GM19467 (cell line): Measurements from ENCODE around the gene ALAS1.
"Not testable (repeated sequence)": the region's sequence is repeated elsewhere in the genome, so short reads cannot be mapped to it uniquely, and the experiment has no call there.

ENCODE experiments used
- ATAC-seq: cut with Tn5 transposase; IDR thresholded peaks from one replicate; pipeline ENCODE4 v1.9.1; 2021; ENCODE audit warnings: mild to moderate bottlenecking, moderate library complexity; ENCODE audit not compliant: unreplicated experiment

The ALAS1 gene

DNA sequence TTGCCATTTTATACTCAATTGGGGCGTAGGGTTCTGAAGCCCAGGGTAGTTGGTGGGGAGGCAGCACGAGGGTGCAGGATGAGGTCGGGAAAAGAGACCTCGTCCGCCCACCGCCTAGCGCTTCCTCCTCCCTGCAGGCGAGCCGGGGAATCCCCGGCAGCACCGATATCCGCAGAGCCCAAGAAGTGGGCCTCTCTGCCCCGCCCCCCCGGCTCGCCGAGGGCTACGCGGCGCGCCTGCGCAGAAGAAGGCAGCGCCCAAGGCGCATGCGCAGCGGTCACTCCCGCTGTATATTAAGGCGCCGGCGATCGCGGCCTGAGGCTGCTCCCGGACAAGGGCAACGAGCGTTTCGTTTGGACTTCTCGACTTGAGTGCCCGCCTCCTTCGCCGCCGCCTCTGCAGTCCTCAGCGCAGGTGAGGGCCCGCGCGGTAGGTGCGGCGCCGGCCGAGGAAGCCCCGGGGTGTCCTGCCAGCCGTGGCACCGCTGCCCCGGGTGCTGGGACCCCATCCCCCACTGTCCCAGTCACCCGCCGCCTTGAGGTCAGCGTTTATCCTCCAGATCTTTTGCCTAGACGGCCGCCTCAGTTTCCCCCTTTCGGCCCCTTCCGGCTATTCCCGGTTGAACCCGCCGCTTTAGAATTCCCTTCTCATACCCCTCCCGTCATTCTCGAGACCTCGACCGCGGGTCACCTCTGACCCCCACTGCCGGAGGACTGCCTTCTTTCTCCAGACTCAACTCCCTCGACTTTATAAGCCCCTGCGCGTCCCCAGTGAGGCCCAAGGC lies at the start of gene ALAS1:
ALAS1 (plus strand) TSS at position 319 of the 784 bp plus-strand sequence. CDS start 1,082 bp downstream, outside the sequence.
- ATAC-seq = peak; percentile 82

DNA sequence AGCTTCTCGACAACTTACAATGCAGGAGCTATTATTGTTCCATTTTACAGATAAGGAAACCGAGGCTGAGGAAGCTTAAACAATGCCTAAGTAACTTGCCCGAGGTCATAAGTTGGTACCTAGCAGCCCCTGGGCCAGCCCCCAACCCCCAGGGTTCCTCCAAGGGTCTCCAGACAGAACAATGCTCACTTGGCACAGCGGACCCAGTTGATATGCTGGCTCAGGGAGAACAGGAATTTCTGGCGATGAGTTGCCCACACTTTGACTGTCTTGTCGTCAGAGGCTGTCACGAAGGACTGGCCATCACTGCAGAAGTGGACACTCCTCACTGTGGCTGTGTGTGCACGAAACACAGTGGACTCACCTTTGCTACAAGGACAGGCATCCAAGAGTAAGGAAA lies 48.9 kb upstream of the ALAS1 start:
- ATAC-seq = no peak

DNA sequence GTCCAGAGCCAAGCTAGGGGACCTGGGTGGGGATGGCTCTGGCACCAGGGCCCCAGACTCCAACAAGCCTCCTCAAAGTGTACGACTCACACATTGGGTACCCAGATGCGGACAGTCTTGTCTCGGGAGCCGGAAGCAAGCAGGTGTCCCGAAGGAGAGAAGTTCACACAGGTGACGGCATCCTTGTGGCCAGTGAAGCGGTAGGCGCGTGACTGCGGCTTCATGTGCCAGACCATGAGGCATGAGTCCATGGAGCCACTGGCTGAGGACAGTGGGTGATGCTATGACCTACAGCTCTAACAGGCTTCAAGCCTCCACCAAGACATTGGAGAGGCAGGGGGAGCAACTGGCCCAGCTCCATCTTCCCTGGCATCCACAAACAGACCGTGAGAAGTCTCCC lies 48.2 kb upstream of the ALAS1 start:
- ATAC-seq = no peak

DNA sequence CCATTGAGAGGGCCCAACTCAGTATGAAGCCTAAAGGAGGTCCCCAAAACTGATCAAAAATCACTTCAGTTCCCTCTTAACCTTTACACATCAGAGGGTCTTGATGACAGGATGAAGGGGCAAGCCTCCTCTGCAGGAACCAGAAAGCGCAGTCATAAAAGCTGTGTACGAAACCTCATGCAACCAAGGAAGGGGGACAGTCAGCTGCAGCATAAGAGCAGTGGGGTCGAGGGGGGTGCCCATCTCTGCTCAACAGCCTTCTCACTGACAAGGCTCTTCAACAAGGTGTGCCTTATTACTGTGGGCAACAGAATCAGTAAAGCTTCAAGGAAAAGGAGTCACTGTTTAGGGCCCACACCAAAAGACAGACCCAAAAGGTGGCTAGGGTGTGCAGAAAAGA lies 47.6 kb upstream of the ALAS1 start:
- ATAC-seq = no peak

DNA sequence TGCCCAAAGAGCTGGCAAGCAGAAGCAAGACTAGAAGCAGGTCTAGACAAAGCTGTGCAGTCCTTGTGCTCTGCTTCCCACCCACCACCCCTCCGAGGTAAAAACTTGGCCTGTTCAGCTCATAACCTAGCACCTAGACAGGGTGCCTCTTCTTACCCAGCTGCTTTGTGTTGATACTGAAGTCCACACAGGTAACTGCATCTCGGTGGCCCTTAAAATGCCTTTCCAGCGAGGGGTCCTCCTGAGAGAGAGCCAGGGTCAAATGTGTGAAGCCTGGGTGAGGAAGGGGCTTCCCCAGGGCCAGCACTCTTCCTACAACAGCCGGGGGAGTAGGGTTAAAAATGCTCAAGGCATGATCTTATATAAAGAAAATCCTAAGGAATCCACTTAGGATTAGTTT lies 47.1 kb upstream of the ALAS1 start:
- ATAC-seq = no peak

DNA sequence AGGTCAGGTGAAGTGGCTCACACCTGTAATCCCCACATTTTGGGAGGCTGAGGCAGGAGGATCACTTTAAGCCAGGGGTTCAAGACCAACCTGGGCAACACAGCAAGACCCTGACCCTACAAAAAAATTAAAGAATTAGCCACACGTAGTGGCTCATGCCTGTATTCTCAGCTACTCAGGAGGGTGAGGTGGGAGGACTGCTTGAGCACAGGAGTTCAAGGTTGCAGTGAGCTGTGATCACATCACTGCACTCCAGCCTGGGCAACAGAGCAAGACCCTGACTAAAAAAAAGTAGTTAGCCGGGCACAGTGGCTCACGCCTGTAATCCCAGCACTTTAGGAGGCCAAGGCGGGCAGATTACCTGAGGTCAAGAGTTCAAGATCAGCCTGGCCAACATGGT lies 46.0 kb upstream of the ALAS1 start:
- not testable (repeated sequence) for ATAC-seq

DNA sequence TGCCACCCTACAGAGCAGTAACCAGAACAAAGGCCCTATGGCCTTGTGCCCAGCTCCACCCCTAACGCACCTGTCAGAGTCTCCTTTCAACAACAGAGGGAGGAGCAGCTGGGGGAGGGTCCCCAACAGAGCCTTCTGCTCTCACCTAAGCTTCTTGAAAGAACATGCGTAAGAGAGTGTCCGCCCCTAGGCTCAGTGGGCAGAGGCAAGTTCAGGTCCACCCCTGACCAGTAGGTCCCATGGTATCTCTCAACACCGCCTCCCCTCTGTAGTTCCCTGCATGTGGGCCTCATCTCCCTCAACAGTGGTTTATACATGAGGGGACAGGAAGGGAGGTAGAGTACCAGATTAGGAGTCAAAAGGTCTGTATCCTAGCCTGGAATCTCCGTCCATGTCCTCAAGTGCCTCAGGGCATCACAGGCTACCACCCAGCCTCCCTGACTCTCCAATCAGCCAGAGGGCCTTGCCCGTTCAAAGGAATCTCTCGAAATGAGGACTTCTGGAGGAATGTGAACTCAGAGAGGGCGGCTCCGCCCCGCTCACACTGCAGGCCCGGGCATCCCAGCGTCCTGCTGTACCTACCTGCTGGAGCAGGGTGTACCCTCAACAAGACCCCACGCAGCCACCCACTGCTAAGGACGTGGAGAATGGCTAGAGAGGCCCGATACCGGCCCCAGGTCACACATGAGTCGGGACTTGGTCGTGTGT lies 44.4 kb upstream of the ALAS1 start:
- peak; percentile 2 for ATAC-seq

DNA sequence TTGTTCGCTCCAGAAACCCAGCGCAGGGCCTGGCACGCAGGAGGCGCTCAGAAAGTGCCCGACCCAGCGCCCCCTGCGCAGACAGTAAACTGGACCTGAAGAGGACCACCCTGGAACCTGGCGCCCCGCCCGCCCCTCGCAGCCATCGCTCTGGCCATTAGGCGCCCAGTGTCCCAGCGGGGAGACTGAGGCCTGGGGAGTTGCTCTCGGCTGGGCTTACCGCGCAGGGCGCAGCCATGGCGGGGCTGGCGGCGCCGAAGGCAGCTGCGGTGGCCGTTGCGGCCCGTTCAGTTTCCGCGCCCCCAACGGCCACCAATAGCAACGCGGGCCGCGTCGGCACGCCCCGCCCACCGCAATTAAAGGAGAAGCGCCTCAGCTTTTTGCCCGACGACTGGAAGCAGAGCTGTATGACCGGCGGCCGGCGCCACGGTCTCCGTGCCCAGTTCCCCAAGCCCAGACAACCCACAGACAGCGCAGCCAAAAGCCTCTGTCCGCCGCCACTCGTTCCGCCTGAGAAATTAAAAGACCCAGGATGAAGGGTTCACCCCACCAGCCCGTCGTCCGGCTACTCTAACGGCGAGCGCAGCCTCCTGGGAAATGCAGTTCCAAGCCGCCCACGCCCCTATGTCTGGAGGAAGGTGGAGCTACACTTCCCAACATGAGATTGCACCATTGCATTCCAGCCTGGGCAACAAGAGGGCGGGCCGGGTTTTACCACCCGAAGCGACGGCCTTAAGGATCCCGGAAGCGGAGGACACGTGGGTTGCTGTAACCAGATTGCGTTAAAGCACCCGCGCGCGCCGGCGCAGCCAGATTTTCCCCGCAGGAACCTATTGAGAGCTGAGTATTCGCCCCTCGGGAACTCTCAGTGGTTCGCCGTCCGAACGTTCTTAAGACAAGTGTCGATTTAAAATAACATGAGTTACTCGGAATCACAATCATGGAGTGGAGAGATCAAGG lies 43.5 kb upstream of the ALAS1 start, which contains the start of gene POC1A:
POC1A (minus strand) TSS at position 289 of the 960 bp plus-strand sequence; CDS start at position 238, 51 bp downstream.
- peak; percentile 79 for ATAC-seq

DNA sequence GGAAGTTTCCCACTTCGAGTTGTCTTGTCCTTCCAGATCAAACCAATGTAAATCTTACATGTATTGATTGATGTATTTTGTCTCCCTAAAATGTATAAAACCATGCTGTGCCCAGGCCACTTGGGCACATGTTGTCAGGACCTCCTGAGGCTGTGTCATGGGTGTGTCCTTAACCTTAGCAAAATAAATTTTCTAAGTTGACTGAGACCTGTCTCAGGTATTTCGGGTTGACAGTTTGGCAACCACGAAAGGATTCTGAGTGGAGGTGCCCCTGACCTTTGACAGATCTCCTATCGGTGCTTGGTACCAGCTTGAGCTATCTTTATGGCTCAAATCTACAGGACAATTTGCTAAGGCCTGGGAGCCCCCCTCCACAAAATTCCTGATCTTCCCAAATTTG lies 42.0 kb upstream of the ALAS1 start:
- no peak for ATAC-seq

DNA sequence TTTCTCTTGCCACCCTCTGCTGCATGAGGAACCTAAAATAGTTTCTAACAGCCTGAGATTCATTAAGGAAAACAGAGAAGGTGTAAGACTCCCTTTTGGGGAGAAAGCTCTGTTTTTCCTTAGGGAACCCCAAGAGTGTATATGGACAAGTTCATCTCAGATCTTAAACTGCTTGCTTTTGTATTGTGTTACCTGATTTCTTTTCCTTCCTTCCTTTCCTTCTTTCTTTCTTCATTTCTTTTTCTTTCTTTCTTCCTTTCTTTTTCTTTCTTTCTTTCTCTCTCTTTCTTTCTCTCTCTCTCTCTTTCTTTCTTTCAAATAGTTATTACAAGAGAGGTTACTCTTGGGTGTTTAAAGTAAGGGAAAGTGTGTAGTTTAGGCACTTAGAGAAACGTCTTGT lies 38.5 kb upstream of the ALAS1 start:
- no peak for ATAC-seq

DNA sequence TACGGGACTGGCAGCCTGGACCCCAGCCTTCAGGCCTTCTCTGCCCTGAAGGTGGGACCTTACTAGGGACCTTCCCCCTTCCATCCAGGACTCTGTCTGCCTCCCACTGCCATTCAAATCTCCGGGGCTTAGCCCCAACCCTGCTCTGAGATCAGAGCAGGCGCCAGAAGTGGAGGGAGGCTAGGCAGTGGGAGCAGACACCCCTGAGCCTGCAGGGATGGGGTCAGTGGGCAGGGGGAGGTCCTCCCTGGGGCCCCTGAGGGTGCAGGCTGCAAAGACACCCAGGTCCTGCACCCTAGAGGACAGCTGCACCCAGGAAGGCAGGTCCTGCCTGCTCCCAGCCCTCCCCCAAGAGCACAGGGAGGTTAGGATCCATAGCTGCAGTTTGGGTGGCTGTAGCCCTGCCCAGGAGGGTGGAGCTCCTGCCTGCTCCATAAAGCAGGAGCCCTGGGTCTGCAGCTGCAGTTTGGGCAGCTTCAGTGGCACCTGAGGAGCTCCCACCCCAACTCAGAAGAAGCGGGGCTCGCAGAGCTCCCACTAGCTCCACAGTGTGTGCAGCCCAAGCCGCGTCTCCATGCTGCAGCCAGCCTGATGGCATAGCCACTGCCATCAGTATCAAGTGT lies 35.6 kb upstream of the ALAS1 start:
- ATAC-seq = no peak

DNA sequence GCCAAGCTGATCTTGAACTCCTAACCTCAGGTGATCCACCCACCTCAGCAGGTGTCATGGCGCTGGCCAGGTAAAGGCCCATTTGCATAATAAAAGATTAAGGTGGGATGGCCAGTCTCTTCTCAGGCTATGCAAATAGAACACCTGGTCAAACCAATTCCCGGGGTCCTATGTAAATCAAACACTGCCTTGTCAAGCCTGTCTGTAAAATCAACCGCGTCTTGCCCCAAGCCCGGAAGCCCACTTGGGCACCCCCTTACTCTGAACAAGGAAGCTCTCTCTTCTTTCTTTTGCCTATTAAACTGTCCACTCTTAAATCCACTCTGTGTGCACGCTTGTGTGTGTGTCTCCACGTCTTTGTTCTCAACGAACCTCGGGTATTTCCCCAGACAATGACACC lies 30.7 kb upstream of the ALAS1 start:
- ATAC-seq = no peak

DNA sequence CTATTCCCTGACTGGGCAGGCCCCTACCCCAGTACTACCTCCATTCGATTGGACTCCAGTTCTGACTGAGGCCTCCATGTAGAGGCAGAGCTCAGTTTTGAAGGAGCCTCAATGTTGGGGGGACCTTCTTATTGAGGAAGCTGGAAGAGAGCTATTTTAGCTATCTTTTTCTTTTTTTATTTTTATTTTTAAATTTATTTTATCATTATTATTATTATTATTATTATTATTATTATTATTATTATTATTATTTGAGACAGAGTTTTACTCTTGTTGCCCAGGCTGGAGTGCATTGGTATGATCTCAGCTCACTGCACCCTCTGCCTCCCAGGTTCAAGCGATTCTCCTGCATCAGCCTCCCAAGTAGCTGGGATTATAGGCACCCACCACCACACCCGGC lies 27.7 kb upstream of the ALAS1 start:
- not testable (repeated sequence) for ATAC-seq

DNA sequence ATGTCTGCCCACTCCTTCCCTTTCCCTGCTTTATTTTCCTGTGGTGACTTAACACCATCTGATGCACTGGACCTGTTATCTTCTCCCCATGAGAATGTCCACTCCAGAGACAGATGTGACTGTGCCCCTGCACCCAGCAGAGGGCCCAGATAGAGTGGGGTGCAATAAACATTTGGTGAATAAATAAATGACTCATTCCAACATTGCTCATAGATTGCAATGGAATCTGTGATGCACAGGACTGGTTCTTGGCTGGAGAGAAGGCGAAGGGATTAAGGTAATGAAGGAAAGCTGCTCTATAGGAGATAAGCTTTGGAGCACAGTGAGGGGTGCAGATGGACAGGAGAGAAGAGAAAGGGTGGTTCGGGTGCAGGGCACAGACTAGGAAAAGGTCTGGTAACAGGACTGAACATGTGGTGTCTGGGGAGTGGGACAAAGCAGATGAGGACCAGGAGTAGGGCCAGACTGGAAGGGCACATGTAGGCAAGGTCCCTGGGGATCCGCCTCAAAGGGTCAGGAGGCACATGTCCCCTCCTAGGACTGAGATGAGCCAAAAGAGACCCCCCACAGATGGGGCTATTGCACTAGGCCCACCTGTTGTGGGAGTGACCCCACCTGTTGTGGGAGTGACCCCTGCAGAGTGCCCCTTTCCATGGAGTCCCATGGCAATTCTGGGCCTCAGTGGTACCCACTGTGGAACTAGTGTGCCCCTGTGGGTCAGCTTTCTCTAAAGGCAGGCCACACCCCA lies 26.3 kb upstream of the ALAS1 start:
- no peak for ATAC-seq

DNA sequence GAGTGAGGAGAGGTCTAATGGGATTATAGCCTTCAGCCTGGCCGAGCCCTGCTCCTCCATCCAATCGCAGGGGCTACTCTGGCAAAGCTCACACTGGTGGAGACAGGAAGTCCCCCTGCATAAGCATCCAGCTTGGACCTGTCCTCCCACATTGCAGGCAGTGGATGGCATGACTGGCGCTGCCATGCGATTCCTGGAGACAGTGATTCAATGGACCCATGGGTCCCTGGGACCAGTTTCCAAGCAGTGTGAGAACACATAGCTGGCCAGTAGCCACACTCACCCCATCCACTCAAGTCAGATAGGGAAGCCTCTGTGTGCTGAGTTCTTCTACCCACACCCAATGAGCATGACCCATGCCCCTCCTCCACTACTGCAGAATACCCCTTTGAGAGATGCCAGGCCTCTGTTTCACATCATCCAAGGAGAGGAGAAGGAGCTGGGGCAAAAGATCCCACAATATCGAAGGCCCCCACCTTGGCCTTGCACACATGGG lies 25.6 kb upstream of the ALAS1 start:
- ATAC-seq = no peak

DNA sequence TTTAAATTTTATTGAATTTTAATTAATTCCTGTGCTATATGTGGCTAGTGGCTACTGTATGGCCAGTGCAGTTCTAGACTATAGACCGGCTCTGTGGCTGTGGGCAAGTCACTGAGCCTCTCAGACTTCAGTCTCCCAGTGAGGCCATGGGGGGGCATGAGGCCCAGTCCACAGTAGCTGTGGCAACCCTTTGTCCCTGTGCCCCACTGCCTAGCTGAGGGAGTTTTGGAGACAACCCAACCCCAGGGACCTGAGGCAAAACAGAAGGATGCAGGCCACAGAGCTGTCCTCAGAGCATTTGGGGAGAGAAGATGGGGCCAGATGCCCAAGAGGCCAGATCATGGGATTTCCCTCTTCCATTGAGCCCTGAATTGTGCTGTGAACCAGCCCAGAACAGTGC lies 24.9 kb upstream of the ALAS1 start:
- ATAC-seq = no peak

DNA sequence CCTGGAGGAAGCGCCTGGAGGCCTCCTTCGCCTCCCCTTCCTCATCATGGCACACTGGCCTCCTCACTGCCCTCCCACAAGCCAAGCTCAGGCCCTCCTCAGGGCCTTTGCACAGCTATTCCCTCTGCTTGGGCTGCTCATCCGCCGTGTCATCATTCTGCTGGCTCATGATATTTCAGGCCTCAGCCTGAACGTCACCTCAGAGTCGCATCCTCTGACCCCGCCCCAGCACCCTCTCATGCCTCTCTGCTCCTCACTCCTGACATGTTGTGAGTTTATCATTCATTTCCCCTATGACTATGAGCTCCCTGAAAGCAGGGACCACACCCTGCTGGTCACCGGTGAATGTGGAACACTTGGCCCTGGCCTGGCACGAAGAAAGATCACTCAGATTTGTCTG lies 23.1 kb upstream of the ALAS1 start:
- ATAC-seq = no peak

DNA sequence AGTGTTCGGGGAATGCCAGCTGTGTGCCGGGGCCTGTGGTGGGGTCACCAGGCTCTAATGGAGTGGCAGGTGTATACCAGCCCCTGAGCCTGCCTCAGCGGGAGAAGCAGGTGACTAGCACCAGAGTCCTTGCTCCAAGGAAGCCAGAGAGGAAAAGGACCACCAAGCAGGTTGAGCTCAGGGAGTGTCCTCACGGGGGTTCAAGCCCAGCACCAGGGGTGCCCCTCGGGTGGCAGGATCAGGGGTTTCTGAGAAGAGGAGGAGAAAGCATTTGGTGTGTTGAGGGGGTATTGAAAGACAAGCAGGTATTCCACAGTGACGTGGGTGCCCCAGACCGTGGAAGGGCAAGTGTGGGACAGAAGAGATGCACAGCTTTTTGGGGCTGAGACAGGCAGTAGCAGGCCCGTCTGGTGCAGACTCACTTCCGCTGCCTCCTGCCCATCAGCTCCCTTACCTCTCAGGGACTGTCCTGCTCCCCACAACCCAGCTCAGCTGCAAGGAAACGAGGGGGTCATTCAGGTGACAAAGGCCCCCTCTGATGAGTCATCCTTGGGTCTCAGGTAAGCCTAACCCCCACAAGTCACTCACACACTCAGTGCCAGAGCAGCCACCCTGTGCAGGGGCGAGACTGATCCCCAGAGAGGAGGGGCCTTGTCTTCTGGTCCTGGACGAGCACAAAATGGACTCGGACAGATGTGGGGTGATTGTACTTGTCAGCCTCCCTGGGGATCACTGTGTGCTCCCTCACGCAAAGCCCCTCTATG lies 22.4 kb upstream of the ALAS1 start:
- no peak for ATAC-seq

DNA sequence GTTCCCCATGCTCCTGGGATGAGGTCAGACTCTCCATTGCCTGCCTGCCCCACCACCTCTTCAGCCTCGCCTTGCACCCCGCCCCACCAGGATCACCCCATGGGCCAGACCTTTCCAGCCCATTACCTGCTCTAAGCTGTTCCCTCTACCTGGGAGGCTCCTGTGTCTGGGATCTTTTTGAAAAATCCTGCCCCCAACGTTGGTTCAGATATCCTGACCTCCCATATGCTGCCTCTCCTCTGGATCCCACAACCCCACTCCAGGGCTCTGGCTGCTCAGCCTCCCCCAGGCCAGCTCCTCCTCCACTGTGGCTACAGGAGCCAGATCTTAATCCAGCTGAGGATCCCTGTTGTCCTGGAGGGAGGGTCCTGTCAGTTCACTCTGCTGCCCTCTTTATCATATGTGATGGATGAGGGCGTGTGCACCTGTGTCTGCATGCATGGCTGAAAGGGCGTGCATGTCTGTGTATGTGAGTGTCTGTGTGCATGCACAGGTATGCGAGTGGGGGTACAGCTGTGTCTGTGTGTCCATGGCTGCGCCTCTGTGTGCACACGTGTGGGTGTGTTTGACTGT lies 21.7 kb upstream of the ALAS1 start:
- no peak for ATAC-seq
